Type B pancreatic cell (in vitro differentiated cells): ENCODE data around the gene CENPO. TPM values are rescaled to one million over a fixed set of nuclear protein-coding genes. Genes with fewer than 3 reads are reported as not detected.
A peak's percentile ranks its signal among the peaks of the same experiment; 100 is the strongest.

Experiments used
- DNase-seq: peaks from one replicate; pipeline ENCODE4 v3.0.0; 2021; ENCODE audit warnings: mixed read lengths; ENCODE audit not compliant: unreplicated experiment; ENCODE audit errors: extremely low spot score
- H3K27ac Mint-ChIP-seq: 2 replicates; pipeline ENCODE4 v1.8.0; 2021; ENCODE audit warnings: mild to moderate bottlenecking, mixed read lengths
- H3K27me3 Mint-ChIP-seq: 2 replicates; pipeline ENCODE4 v1.8.0; 2021; ENCODE audit warnings: mixed read lengths
- H3K36me3 Mint-ChIP-seq: 2 replicates; pipeline ENCODE4 v1.8.0; 2021; ENCODE audit warnings: mixed read lengths
- H3K4me1 Mint-ChIP-seq: one replicate; pipeline ENCODE4 v1.8.0; 2021; ENCODE audit warnings: mixed read lengths; ENCODE audit not compliant: unreplicated experiment
- H3K4me3 Mint-ChIP-seq: 2 replicates; pipeline ENCODE4 v1.8.0; 2021; ENCODE audit warnings: mild to moderate bottlenecking, mixed read lengths
- H3K9me3 Mint-ChIP-seq: 2 replicates; pipeline ENCODE4 v1.8.0; 2021; ENCODE audit warnings: mixed read lengths
- total RNA-seq: library from RNA; stranded (reverse); gene quantifications from 2 replicates; pipeline ENCODE4 v1.2.1, GENCODE V29; 2021; ENCODE audit warnings: low replicate concordance
- TF ChIP-seq, protein P1 (sequence below): fragments of 200-600 bp; sonication (generic); conservative IDR thresholded peaks from 2 replicates; pipeline ENCODE4 v1.5.0; 2021; ENCODE audit warnings: antibody characterized with exemption, mild to moderate bottlenecking

Gene CENPO
- total RNA-seq, 1 donor from 2014 or later: 39.7 TPM

- DNase-seq: peak; percentile 32
- TF ChIP-seq, protein P1, sequence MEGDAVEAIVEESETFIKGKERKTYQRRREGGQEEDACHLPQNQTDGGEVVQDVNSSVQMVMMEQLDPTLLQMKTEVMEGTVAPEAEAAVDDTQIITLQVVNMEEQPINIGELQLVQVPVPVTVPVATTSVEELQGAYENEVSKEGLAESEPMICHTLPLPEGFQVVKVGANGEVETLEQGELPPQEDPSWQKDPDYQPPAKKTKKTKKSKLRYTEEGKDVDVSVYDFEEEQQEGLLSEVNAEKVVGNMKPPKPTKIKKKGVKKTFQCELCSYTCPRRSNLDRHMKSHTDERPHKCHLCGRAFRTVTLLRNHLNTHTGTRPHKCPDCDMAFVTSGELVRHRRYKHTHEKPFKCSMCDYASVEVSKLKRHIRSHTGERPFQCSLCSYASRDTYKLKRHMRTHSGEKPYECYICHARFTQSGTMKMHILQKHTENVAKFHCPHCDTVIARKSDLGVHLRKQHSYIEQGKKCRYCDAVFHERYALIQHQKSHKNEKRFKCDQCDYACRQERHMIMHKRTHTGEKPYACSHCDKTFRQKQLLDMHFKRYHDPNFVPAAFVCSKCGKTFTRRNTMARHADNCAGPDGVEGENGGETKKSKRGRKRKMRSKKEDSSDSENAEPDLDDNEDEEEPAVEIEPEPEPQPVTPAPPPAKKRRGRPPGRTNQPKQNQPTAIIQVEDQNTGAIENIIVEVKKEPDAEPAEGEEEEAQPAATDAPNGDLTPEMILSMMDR: no peak
- Mint-ChIP-seq H3K9me3 (no peaks in the 10 kb centered on the region), H3K27ac (no peak overlapping the region), H3K27me3 (peaks cover 3% of the 10 kb centered on the region), H3K4me1 (peaks cover 6% of the 10 kb centered on the region), H3K4me3 (no peak overlapping the region), H3K36me3 (peaks cover 9% of the 10 kb centered on the region)
These were observed 30.9 kb downstream of the CENPO start for GRCh38 chr2:24824071-24824588.

DNA sequence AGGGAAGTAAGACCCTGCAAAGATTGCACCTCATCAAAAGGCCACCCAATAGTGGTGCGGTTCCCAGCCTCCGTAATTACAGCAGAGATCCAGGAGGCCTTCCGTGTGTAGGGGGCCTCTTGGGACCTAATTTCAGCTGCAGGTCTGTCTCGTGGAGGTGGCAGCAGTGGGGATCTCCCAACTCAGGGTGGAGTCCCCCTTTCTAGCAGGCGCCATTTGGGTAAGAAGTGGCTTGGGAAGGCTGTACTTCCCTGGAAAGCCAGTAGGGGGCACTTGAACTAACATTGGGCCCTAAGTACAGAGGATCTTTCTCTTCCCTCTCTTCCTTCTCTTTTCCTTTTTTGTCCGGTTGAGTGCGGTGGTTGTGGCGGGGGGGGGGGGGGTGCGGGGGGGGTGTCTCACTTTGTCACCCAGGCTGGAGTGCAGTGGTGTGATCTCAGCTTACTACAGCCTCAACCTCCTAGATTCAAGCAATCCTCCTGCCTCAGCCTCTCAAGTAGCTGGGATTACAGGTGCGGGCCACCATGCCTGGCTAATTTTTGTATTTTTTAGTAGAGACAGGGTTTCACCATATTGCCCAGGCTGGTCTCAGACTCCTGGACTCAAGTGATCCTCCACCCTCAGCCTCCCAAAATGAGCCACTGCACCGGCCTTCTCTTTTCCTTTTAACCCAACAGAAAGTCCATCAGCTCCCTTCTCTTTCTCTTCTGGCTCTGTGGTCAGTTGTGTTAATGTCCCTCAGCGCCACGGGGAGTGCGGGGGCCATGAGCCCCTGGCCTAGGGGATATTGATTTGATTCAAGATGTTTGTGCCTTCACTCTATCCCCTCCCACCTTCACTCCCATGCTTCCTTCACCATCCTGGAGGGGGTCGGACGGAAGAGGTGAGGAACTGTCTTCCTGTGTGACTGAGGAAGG lies 32.0 kb downstream of the CENPO start:
- TF ChIP-seq, protein P1: peak; percentile 73
- no peak overlapping the region for H3K4me3 Mint-ChIP-seq
- H3K4me1 Mint-ChIP-seq: peaks cover 6% of the 10 kb centered on the region
- no peak overlapping the region for H3K27ac Mint-ChIP-seq
- H3K36me3 Mint-ChIP-seq: peaks cover 9% of the 10 kb centered on the region
- DNase-seq: peak; percentile 63
- peaks cover 3% of the 10 kb centered on the region for H3K27me3 Mint-ChIP-seq
- no peaks in the 10 kb centered on the region for H3K9me3 Mint-ChIP-seq

- peaks cover 6% of the 10 kb centered on the region for H3K4me1 Mint-ChIP-seq
- DNase-seq: peak; percentile 63
- H3K9me3 Mint-ChIP-seq: no peaks in the 10 kb centered on the region
These were observed 32.9 kb downstream of the CENPO start for GRCh38 chr2:24825883-24826772.

GRCh38 chr2:24826773-24827145 lies 33.5 kb downstream of the CENPO start:
- no peak overlapping the region for H3K27ac Mint-ChIP-seq
- TF ChIP-seq, protein P1: no peak
- H3K9me3 Mint-ChIP-seq: no peaks in the 10 kb centered on the region
- H3K27me3 Mint-ChIP-seq: peaks cover 3% of the 10 kb centered on the region
- peaks cover 6% of the 10 kb centered on the region for H3K4me1 Mint-ChIP-seq
- H3K36me3 Mint-ChIP-seq: peaks cover 4% of the 10 kb centered on the region
- DNase-seq: no peak
- no peak overlapping the region for H3K4me3 Mint-ChIP-seq

More at GRCh38 chr2:24825883-24826772, 32.9 kb downstream of the CENPO start:
- TF ChIP-seq, protein P1: no peak
- H3K27ac Mint-ChIP-seq: no peak overlapping the region
- H3K36me3 Mint-ChIP-seq: peaks cover 5% of the 10 kb centered on the region
- no peak overlapping the region for H3K4me3 Mint-ChIP-seq
- peaks cover 3% of the 10 kb centered on the region for H3K27me3 Mint-ChIP-seq
